ENCODE measurements around the gene BTBD1. TPM values are rescaled to one million over a fixed set of nuclear protein-coding genes. Genes with fewer than 3 reads are reported as not detected.

The BTBD1 gene
- total RNA-seq, 2 experiments from 2014 or later: 92.6 to 99.5 TPM

DNA sequence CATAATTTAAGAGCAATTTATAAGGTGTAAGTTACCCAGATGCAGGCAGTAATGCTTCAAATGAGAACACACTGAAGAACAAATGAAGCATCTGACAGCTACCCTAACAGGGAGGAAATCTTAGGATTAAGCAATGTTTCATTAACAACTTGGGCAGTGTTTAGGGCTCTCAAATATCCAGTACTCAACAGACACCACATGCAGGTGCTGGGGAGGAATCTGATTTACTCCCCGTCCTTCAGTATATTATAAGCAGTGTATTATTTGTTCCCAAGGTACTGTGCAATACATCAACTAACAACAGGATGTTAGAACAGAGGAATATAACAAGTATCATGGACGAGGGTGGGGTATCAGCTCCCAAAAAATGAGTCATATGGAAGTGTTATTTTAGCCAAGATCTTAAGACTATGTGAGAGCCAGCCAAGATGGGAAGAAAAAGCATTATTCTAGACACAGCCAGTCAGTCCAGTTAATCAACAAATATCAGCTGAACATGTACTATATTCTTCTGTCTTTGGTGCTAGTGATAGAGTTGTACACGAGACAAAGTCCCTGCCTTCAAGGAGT lies 20.4 kb downstream of the BTBD1 start:
- Histone ChIP-seq H3K36me3 (ENCODE audit: insufficient read depth, low read length) (peaks cover 94% of the 10 kb centered on the region), H2AFZ (ENCODE audit: low read length) (no peak overlapping the region), H3K4me2 (ENCODE audit: low read length) (no peak overlapping the region), H3K9me3 (ENCODE audit: low read length) (peaks cover 4% of the 10 kb centered on the region; the same call in 1 of the 2 replicates), H3K9me2 (ENCODE audit: insufficient read depth, low read length) (no peaks in the 10 kb centered on the region), H3K79me2 (ENCODE audit: insufficient read depth, low read depth, low read length) (peaks cover 57% of the 10 kb centered on the region; the same call in 1 of the 2 replicates), H3K4me1 (ENCODE audit: insufficient read depth, low read length, poor library complexity, severe bottlenecking) (no peaks in the 10 kb centered on the region), H4K20me1 (ENCODE audit: insufficient read depth, low read length) (peaks cover 8% of the 10 kb centered on the region; the same call in 1 of the 2 replicates), H3K27ac (ENCODE audit: low read depth, low read length, poor library complexity, severe bottlenecking) (no peak overlapping the region), H3K4me3 (ENCODE audit: low read depth, low read length, poor library complexity, severe bottlenecking) (no peak overlapping the region)
- ChIA-PET POLR2A (no interaction called here), CTCF (ENCODE audit: unreplicated experiment) (no interaction called here)
- intact Hi-C loops (cut with micrococcal nuclease; ENCODE audit: unreplicated experiment): no loop called here
- no peak for TF ChIP-seq EZH2phosphoT487 (IDR thresholded peaks at IDR 0.05; ENCODE audit: borderline replicate concordance, low read depth, low read length)
- TF ChIP-seq, protein P1, sequence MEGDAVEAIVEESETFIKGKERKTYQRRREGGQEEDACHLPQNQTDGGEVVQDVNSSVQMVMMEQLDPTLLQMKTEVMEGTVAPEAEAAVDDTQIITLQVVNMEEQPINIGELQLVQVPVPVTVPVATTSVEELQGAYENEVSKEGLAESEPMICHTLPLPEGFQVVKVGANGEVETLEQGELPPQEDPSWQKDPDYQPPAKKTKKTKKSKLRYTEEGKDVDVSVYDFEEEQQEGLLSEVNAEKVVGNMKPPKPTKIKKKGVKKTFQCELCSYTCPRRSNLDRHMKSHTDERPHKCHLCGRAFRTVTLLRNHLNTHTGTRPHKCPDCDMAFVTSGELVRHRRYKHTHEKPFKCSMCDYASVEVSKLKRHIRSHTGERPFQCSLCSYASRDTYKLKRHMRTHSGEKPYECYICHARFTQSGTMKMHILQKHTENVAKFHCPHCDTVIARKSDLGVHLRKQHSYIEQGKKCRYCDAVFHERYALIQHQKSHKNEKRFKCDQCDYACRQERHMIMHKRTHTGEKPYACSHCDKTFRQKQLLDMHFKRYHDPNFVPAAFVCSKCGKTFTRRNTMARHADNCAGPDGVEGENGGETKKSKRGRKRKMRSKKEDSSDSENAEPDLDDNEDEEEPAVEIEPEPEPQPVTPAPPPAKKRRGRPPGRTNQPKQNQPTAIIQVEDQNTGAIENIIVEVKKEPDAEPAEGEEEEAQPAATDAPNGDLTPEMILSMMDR (conservative IDR thresholded peaks at IDR 0.05; ENCODE audit: low read length): no peak
- no TSS peak for BruUV-seq (replicated peaks)
- no peak for DNase-seq (ENCODE audit: low spot score)

DNA sequence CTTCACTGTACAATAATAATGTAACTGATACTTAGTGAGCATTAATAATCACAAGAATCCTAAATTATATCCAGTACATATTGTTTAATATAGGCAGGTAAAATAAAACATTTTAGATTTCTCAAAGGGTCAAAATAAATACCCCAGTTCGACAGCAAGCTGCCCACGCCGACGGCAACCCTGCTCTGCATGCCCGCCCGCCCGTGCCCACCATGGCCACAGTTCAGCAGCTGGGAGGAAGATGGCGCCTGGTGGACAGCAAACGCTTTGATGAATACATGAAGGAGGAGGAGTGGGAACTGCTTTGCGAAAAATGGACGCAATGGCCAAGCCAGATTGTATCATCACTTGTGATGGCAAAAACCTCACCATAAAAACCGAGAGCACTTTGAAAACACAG lies 22.9 kb downstream of the BTBD1 start:
- peaks cover 97% of the 10 kb centered on the region for H3K36me3 ChIP-seq (ENCODE audit: insufficient read depth, low read length)
- H3K79me2 ChIP-seq (ENCODE audit: insufficient read depth, low read depth, low read length): peaks cover 46% of the 10 kb centered on the region; the same call in 1 of the 2 replicates
- no peaks in the 10 kb centered on the region for H3K4me1 ChIP-seq (ENCODE audit: insufficient read depth, low read length, poor library complexity, severe bottlenecking)
- POLR2A ChIA-PET: interaction anchor here (0.7 kb wide), 1 partner anchor 10 kb away, joined by 3 read pairs; no protein-coding TSS in a partner anchor
- H3K27ac ChIP-seq (ENCODE audit: low read depth, low read length, poor library complexity, severe bottlenecking): no peak overlapping the region
- no peaks in the 10 kb centered on the region for H3K9me2 ChIP-seq (ENCODE audit: insufficient read depth, low read length)
- H3K9me3 ChIP-seq (ENCODE audit: low read length): peaks cover 4% of the 10 kb centered on the region; the same call in 1 of the 2 replicates
- no peak overlapping the region for H2AFZ ChIP-seq (ENCODE audit: low read length)
- intact Hi-C loops (cut with micrococcal nuclease; ENCODE audit: unreplicated experiment): no loop called here
- no peak overlapping the region for H3K4me3 ChIP-seq (ENCODE audit: low read depth, low read length, poor library complexity, severe bottlenecking)
- CTCF ChIA-PET (ENCODE audit: unreplicated experiment): no interaction called here
- TF ChIP-seq, protein P1 (conservative IDR thresholded peaks at IDR 0.05; ENCODE audit: low read length): no peak
- TF ChIP-seq EZH2phosphoT487 (IDR thresholded peaks at IDR 0.05; ENCODE audit: borderline replicate concordance, low read depth, low read length): no peak
- no peaks in the 10 kb centered on the region for H4K20me1 ChIP-seq (ENCODE audit: insufficient read depth, low read length)
- BruUV-seq (replicated peaks): no TSS peak
- DNase-seq (ENCODE audit: low spot score): no peak
- H3K4me2 ChIP-seq (ENCODE audit: low read length): no peak overlapping the region

DNA sequence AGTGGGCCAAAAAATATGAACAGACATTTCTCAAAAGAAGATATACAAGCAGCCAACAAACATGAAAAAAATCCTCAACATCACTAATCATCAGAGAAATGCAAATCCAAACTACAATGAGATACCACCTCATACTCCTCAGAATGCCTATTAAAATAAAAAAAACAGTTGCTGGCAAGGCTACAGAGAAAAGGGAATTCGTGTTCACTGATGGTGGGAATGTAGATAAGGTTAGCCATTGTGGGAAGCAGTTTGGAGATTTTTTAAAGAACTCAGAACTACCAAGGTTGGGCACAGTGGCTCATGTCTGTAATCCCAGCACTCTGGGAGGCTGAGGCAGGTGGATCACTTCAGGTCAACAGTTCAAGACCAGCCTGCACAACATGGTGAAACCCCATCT lies 27.8 kb downstream of the BTBD1 start:
- H4K20me1 ChIP-seq (ENCODE audit: insufficient read depth, low read length): no peaks in the 10 kb centered on the region
- ChIA-PET CTCF (ENCODE audit: unreplicated experiment) (no interaction called here), POLR2A (interaction anchor here (0.8 to 1.9 kb wide), 2 partner anchors 10 to 26 kb away, joined by 4 read pairs; no protein-coding TSS in a partner anchor)
- H2AFZ ChIP-seq (ENCODE audit: low read length): no peak overlapping the region
- intact Hi-C loops (cut with micrococcal nuclease; ENCODE audit: unreplicated experiment): no loop called here
- DNase-seq (ENCODE audit: low spot score): no peak
- no TSS peak for BruUV-seq (replicated peaks)
- no peak overlapping the region for H3K4me2 ChIP-seq (ENCODE audit: low read length)
- H3K27ac ChIP-seq (ENCODE audit: low read depth, low read length, poor library complexity, severe bottlenecking): no peak overlapping the region
- no peaks in the 10 kb centered on the region for H3K9me2 ChIP-seq (ENCODE audit: insufficient read depth, low read length)
- H3K4me3 ChIP-seq (ENCODE audit: low read depth, low read length, poor library complexity, severe bottlenecking): no peak overlapping the region
- TF ChIP-seq EZH2phosphoT487 (IDR thresholded peaks at IDR 0.05; ENCODE audit: borderline replicate concordance, low read depth, low read length): no peak
- TF ChIP-seq, protein P1 (conservative IDR thresholded peaks at IDR 0.05; ENCODE audit: low read length): no peak
- peaks cover 16% of the 10 kb centered on the region for H3K9me3 ChIP-seq (ENCODE audit: low read length)
- H3K79me2 ChIP-seq (ENCODE audit: insufficient read depth, low read depth, low read length): peaks cover 73% of the 10 kb centered on the region
- peaks cover 96% of the 10 kb centered on the region for H3K36me3 ChIP-seq (ENCODE audit: insufficient read depth, low read length)
- no peaks in the 10 kb centered on the region for H3K4me1 ChIP-seq (ENCODE audit: insufficient read depth, low read length, poor library complexity, severe bottlenecking)

All from OCI-LY7 (cell line).